ENCODE measurements around the gene PRDM5. TPM values are rescaled to one million over a fixed set of nuclear protein-coding genes. Genes with fewer than 3 reads are reported as not detected.
A peak's percentile ranks its signal among the peaks of the same experiment; 100 is the strongest.

The PRDM5 gene
- total and polyA plus RNA-seq, 2 donors from 2014 or later: 2.6 to 9.1 TPM

- Histone ChIP-seq H3K4me1 (ENCODE audit: control insufficient read depth in 2 of 3, insufficient read depth in 2 of 3, low read depth in 1 of 3, low read length in 3 of 3) (peaks cover 0 to 4% (median 0%) of the 10 kb centered on the region in 3 donors), H3K9ac (ENCODE audit: low read length in 3 of 3) (no peak overlapping the region), H3K27ac (ENCODE audit: low read depth in 2 of 2, low read length in 2 of 2) (no peak overlapping the region), H3K27me3 (ENCODE audit: control insufficient read depth, insufficient read depth, low read length) (no peaks in the 10 kb centered on the region), H3K4me3 (ENCODE audit: low read length in 3 of 3) (no peak overlapping the region), H3K9me3 (ENCODE audit: control insufficient read depth in 2 of 3, insufficient read depth in 1 of 3, low read length in 3 of 3) (no peaks in the 10 kb centered on the region), H3K36me3 (ENCODE audit: control insufficient read depth in 2 of 3, insufficient read depth in 3 of 3, low read length in 3 of 3) (no peaks in the 10 kb centered on the region)
- no peak for DNase-seq
- TF ChIP-seq CTCF (IDR thresholded peaks at IDR 0.05; ENCODE audit: borderline replicate concordance, extremely low read depth, insufficient read depth): no peak
- FAIRE-seq: peak; percentile 38
- intact Hi-C loops (cut with DNase I): no loop called here
These were observed 1.9 kb downstream of the PRDM5 start for GRCh38 chr4:120920666-120921065.

- Histone ChIP-seq H3K27me3 (ENCODE audit: control insufficient read depth, insufficient read depth, low read length) (no peaks in the 10 kb centered on the region), H3K27ac (ENCODE audit: low read depth in 2 of 2, low read length in 2 of 2) (no peak overlapping the region), H3K4me1 (ENCODE audit: control insufficient read depth in 2 of 3, insufficient read depth in 2 of 3, low read depth in 1 of 3, low read length in 3 of 3) (peaks cover 0 to 4% (median 0%) of the 10 kb centered on the region in 3 donors), H3K9me3 (ENCODE audit: control insufficient read depth in 2 of 3, insufficient read depth in 1 of 3, low read length in 3 of 3) (no peaks in the 10 kb centered on the region), H3K36me3 (ENCODE audit: control insufficient read depth in 2 of 3, insufficient read depth in 3 of 3, low read length in 3 of 3) (no peaks in the 10 kb centered on the region), H3K4me3 (ENCODE audit: low read length in 3 of 3) (no peak overlapping the region), H3K9ac (ENCODE audit: low read length in 3 of 3) (no peak overlapping the region)
- intact Hi-C loops (cut with DNase I): no loop called here
- no peak for TF ChIP-seq CTCF (IDR thresholded peaks at IDR 0.05; ENCODE audit: borderline replicate concordance, extremely low read depth, insufficient read depth)
- no peak for FAIRE-seq
- DNase-seq: no peak
These were observed 3.2 kb downstream of the PRDM5 start for GRCh38 chr4:120919358-120919757.

- FAIRE-seq (no peak), DNase-seq (peak in 1 of 5 donors; percentile 51)
- H3K27me3 ChIP-seq (ENCODE audit: control insufficient read depth, insufficient read depth, low read length): no peaks in the 10 kb centered on the region
- TF ChIP-seq CTCF (IDR thresholded peaks at IDR 0.05; ENCODE audit: borderline replicate concordance, extremely low read depth, insufficient read depth): no peak
- H3K9ac ChIP-seq (ENCODE audit: low read length in 3 of 3): no peak overlapping the region
- no peak overlapping the region for H3K27ac ChIP-seq (ENCODE audit: low read depth in 2 of 2, low read length in 2 of 2)
- H3K4me1 ChIP-seq (ENCODE audit: control insufficient read depth in 2 of 3, insufficient read depth in 2 of 3, low read depth in 1 of 3, low read length in 3 of 3): peaks cover 0 to 4% (median 0%) of the 10 kb centered on the region in 3 donors
- intact Hi-C loops (cut with DNase I): no loop called here
- no peaks in the 10 kb centered on the region for H3K36me3 ChIP-seq (ENCODE audit: control insufficient read depth in 2 of 3, insufficient read depth in 3 of 3, low read length in 3 of 3)
- no peaks in the 10 kb centered on the region for H3K9me3 ChIP-seq (ENCODE audit: control insufficient read depth in 2 of 3, insufficient read depth in 1 of 3, low read length in 3 of 3)
- no peak overlapping the region for H3K4me3 ChIP-seq (ENCODE audit: low read length in 3 of 3)
These were observed 3.7 kb downstream of the PRDM5 start for GRCh38 chr4:120918788-120919187.

GRCh38 chr4:120918092-120918491 lies 4.4 kb downstream of the PRDM5 start:
- intact Hi-C loops (cut with DNase I): no loop called here
- FAIRE-seq (no peak), DNase-seq (no peak)
- H3K36me3 ChIP-seq (ENCODE audit: control insufficient read depth in 2 of 3, insufficient read depth in 3 of 3, low read length in 3 of 3): no peaks in the 10 kb centered on the region
- H3K27me3 ChIP-seq (ENCODE audit: control insufficient read depth, insufficient read depth, low read length): no peaks in the 10 kb centered on the region
- H3K9ac ChIP-seq (ENCODE audit: low read length in 3 of 3): no peak overlapping the region
- TF ChIP-seq CTCF (IDR thresholded peaks at IDR 0.05; ENCODE audit: borderline replicate concordance, extremely low read depth, insufficient read depth): no peak
- no peaks in the 10 kb centered on the region for H3K9me3 ChIP-seq (ENCODE audit: control insufficient read depth in 2 of 3, insufficient read depth in 1 of 3, low read length in 3 of 3)
- H3K27ac ChIP-seq (ENCODE audit: low read depth in 2 of 2, low read length in 2 of 2): no peak overlapping the region
- no peak overlapping the region for H3K4me3 ChIP-seq (ENCODE audit: low read length in 3 of 3)
- H3K4me1 ChIP-seq (ENCODE audit: control insufficient read depth in 2 of 3, insufficient read depth in 2 of 3, low read depth in 1 of 3, low read length in 3 of 3): peaks cover 0 to 4% (median 0%) of the 10 kb centered on the region in 3 donors
